Mesodermal cell (in vitro differentiated cells): ENCODE results near the gene CREB3L1.

ENCODE experiments used
- H3K27ac ChIP-seq: 2 replicates; pipeline ENCODE4 v1.7.0; 2013; ENCODE audit warnings: mild to moderate bottlenecking, low read depth, low read length, moderate library complexity; ENCODE audit not compliant: severe bottlenecking
- H3K36me3 ChIP-seq: 2 replicates; pipeline ENCODE4 v1.7.1; 2013; ENCODE audit warnings: mild to moderate bottlenecking, low read length, moderate library complexity; ENCODE audit not compliant: control insufficient read depth, insufficient read depth
- H3K4me1 ChIP-seq: one replicate; pipeline ENCODE4 v1.7.1; 2013; ENCODE audit warnings: mild to moderate bottlenecking, low read length; ENCODE audit not compliant: insufficient read depth, control insufficient read depth, poor library complexity, severe bottlenecking
- H3K4me3 ChIP-seq: 2 replicates; pipeline ENCODE4 v1.7.0; 2013; ENCODE audit warnings: low read length, control low read depth, mild to moderate bottlenecking; ENCODE audit not compliant: insufficient read depth, poor library complexity, severe bottlenecking; ENCODE audit errors: extremely low read depth
- H3K9me3 ChIP-seq: 2 replicates; pipeline ENCODE4 v1.7.1; 2013; ENCODE audit warnings: mild to moderate bottlenecking, low read length, moderate library complexity; ENCODE audit not compliant: control insufficient read depth
- WGBS, 2 experiments: methylation state at CpG; one replicate each; pipeline ENCODE4 v1.1.5; 2013; ENCODE audit warnings: missing lambda C conversion rate in 2 of 2; ENCODE audit not compliant: insufficient coverage in 2 of 2; 5-methylcytosine and 5-hydroxymethylcytosine counted together

Gene CREB3L1

DNA sequence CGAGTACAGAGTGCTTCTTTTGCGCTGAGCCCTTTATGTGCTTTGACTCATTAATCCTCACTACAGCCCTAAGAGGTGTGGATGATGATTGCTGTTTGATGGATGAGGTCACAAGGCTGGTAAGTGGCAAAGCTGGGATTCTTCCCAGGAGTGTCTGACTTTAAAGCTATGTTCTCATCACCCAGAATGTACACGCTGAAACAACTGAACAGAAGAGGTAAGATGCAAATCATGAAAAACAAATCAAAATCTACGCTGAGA, 37.7 kb upstream of the CREB3L1 start:
- H3K9me3 ChIP-seq: peaks cover 7% of the 10 kb centered on the region
- WGBS, 2 experiments: 92 to 97% methylated on average over 2 of the region's 4 CpGs
- H3K36me3 ChIP-seq: no peaks in the 10 kb centered on the region
- peaks cover 32% of the 10 kb centered on the region for H3K4me1 ChIP-seq
- peak overlapping the region; percentile 86 for H3K27ac ChIP-seq
- no peak overlapping the region for H3K4me3 ChIP-seq

DNA sequence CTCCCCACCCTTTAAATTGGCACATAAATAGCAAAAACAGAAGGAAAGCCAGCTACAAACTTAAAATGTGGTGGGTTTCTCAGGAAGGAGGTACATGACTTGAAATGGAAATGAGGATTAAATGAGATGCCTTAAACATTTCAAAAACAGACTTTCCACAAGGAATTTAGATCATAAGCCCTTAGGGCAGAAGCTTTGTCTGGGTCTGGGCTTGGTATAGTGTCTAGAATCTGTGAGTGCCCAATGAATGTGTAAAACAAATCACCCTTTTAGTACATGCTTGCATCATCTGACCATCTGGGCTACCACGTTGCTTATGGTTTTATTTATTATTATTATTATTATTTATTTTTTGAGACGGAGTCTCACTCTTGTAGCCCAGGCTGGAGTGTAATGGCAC, 37.1 kb upstream of the CREB3L1 start:
- Histone ChIP-seq H3K4me3 (no peak overlapping the region), H3K4me1 (peaks cover 32% of the 10 kb centered on the region), H3K36me3 (no peaks in the 10 kb centered on the region), H3K9me3 (peaks cover 7% of the 10 kb centered on the region), H3K27ac (no peak overlapping the region)
- 100% methylated on average over 1 of the region's 2 CpGs; no CpG with 5 or more reads in 1 of the 2 experiments for WGBS, 2 experiments

DNA sequence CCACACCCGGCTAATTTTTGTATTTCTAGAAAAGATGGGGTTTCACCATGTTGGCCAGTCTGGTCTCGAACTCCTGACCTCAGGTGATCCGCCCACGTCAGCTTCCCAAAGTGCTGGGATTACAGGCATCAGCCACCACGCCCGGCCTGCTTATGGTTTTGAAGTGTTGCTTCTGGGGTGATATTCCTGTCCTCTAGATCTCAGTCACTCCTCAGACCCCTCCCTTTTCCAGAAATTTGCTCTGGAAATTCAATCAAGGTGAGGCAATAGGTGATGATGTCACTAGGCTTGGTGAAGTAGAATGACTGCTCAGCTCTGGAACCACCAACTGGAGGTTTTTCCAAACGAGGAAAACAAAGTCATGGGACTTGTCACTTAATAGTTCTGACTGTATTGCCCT, 36.6 kb upstream of the CREB3L1 start:
- 89 to 94% methylated on average over 7 of the region's 7 CpGs for WGBS, 2 experiments
- no peak overlapping the region for H3K27ac ChIP-seq
- no peaks in the 10 kb centered on the region for H3K36me3 ChIP-seq
- H3K4me1 ChIP-seq: peaks cover 32% of the 10 kb centered on the region
- peaks cover 4% of the 10 kb centered on the region for H3K9me3 ChIP-seq
- no peak overlapping the region for H3K4me3 ChIP-seq

GRCh38 chr11:46242041-46242951, 35.2 kb upstream of the CREB3L1 start:
- WGBS, 2 experiments: 84 to 85% methylated on average over 5 of the region's 9 CpGs

GRCh38 chr11:46242952-46243795, 34.3 kb upstream of the CREB3L1 start:
- peaks cover 47% of the 10 kb centered on the region for H3K4me1 ChIP-seq
- no peaks in the 10 kb centered on the region for H3K36me3 ChIP-seq
- H3K27ac ChIP-seq: peak overlapping the region; percentile 100
- 1 to 2% methylated on average over 27 to 39 of the region's 46 CpGs for WGBS, 2 experiments
- H3K9me3 ChIP-seq: no peaks in the 10 kb centered on the region
- peak overlapping the region; percentile 44 for H3K4me3 ChIP-seq

More at GRCh38 chr11:46242041-46242951, 35.2 kb upstream of the CREB3L1 start:
- peak overlapping the region; percentile 100 for H3K27ac ChIP-seq
- no peaks in the 10 kb centered on the region for H3K9me3 ChIP-seq
- H3K4me3 ChIP-seq: peak overlapping the region; percentile 44
- H3K36me3 ChIP-seq: no peaks in the 10 kb centered on the region
- H3K4me1 ChIP-seq: peaks cover 38% of the 10 kb centered on the region

DNA sequence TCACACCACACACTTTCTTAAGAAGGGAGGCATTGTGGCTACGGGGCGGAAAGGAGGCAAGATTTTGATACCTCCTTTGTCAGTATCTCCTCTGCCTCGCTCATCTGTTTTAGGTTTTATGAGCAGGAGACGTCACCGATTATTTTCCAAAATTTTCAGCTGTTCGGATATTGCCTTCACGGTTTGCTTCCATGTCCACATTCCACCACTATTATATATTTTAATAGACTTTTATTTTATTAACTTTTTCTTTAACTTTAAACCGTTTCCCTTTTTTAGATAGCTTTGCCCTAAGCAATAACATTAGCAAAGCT, 33.7 kb upstream of the CREB3L1 start:
- no peaks in the 10 kb centered on the region for H3K9me3 ChIP-seq
- H3K27ac ChIP-seq: peak overlapping the region; percentile 100
- peak overlapping the region; percentile 44 for H3K4me3 ChIP-seq
- 28% methylated on average over 3 of the region's 8 CpGs; no CpG with 5 or more reads in 1 of the 2 experiments for WGBS, 2 experiments
- peaks cover 48% of the 10 kb centered on the region for H3K4me1 ChIP-seq
- no peaks in the 10 kb centered on the region for H3K36me3 ChIP-seq

DNA sequence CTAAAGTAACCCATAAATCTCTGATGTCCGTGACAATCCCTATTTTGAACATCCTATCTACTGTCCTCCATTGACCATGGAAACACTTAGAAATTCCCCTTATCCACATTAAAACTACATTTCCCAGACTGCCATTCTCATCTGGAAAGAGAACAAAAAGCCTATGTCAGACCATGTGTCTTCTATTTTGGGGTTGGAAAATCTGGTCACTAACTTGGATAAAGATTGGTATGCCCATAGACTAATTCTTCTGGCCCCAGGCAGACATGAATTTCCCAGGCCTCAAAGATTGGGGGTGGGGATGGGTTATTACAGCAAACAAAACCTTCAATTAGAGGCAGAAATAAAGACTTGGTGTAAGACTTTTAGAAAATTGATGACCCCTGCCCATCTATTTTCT, 30.9 kb upstream of the CREB3L1 start:
- Histone ChIP-seq H3K36me3 (no peaks in the 10 kb centered on the region), H3K4me1 (peaks cover 51% of the 10 kb centered on the region), H3K4me3 (no peak overlapping the region), H3K9me3 (no peaks in the 10 kb centered on the region), H3K27ac (peak overlapping the region; percentile 16)
- WGBS, 2 experiments: 100% methylated on average over 1 of the region's 1 CpG

GRCh38 chr11:46247090-46247489, 30.4 kb upstream of the CREB3L1 start:
- WGBS, 2 experiments: 82 to 93% methylated on average over 8 to 9 of the region's 9 CpGs
- Histone ChIP-seq H3K4me3 (no peak overlapping the region), H3K36me3 (no peaks in the 10 kb centered on the region), H3K27ac (no peak overlapping the region), H3K4me1 (peaks cover 48% of the 10 kb centered on the region), H3K9me3 (no peaks in the 10 kb centered on the region)

DNA sequence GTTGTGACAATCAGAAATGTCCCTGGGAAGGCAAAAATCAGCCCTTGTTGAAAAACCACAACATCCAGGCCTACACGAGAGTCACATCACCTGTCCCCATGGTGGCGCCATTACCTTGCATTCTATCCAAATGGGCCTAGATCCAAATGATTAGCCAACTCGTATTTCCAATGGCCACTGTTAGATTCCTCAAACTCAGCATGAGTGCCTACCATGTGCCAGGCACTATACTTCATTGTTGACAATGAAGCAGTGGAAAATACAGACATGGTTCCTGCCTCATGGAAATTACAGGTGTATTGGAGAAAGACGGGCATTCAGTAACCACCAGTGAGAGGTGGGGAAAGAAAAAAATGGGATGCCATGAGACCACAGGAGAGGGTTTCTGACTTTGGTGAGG, 29.8 kb upstream of the CREB3L1 start:
- WGBS, 2 experiments: 61 to 66% methylated on average over 3 to 4 of the region's 4 CpGs

GRCh38 chr11:46248289-46249102, 29.0 kb upstream of the CREB3L1 start:
- H3K4me1 ChIP-seq: peaks cover 42% of the 10 kb centered on the region
- H3K9me3 ChIP-seq: no peaks in the 10 kb centered on the region
- no peaks in the 10 kb centered on the region for H3K36me3 ChIP-seq
- peak overlapping the region; percentile 95 for H3K27ac ChIP-seq
- H3K4me3 ChIP-seq: no peak overlapping the region
- WGBS, 2 experiments: 70 to 75% methylated on average over 12 to 19 of the region's 19 CpGs

More for the DNA sequence above, 29.8 kb upstream of the CREB3L1 start:
- peak overlapping the region; percentile 95 for H3K27ac ChIP-seq
- peaks cover 43% of the 10 kb centered on the region for H3K4me1 ChIP-seq
- no peak overlapping the region for H3K4me3 ChIP-seq
- H3K36me3 ChIP-seq: no peaks in the 10 kb centered on the region
- H3K9me3 ChIP-seq: no peaks in the 10 kb centered on the region
